Measurements from ENCODE around the gene PAGE4. TPM values are rescaled to one million over a fixed set of nuclear protein-coding genes. Genes with fewer than 3 reads are reported as not detected.

PAGE4 gene, protein sequence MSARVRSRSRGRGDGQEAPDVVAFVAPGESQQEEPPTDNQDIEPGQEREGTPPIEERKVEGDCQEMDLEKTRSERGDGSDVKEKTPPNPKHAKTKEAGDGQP
- total RNA-seq = not detected
- long read RNA-seq = 0 reads

DNA sequence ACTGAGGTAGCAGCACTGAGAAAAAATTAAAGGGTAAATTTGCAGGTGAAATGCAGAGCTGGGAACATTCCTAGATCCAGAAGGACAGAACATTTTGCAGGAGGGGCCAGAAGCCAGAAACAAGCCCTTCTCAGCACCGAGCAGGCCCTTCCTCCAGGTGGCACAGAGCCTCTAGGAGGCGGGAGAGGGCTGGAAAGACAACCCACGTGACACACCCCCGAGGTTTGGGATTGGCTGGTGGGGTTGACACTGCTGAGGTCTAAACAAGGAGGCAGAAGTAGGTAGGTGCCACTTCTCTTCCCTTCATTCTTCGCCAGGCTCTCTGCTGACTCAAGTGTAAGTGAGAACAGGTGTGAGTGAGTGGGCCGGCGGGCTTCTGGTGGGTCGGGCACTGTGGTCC, at the start of gene PAGE4:
TSS of gene PAGE4 (plus strand) at position 288 of the 400 bp plus-strand sequence. CDS start 1,126 bp downstream, outside the sequence.
- DNase-seq (no peak), ATAC-seq (ENCODE audit: poor library complexity) (no peak)
- intact Hi-C loops (cut with DNase I) = no loop called here

DNA sequence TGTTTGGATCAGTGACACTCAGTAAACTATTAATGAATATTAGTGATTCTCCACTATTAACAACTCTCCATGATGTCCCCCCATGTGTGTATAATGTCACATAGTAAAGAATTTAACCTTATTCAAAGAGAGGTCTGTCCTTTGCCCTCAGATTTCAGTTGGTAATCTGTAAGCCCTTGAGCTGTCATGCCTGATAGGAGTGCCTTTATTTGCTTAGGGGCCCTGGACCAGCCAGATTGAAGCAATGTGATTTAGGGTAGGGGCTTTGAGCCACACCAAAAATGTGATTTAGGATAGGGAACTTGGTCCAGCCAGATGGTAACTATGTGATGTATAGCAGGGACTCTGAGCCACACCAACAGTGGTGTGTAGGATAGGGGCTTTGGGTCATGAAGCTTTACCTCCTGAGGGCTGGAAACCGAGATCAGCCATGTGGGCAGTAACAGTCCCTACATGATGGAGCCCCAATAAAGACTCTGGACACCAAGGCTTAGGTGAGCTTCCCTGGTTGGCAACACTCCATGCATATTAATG, 44.3 kb upstream of the PAGE4 start:
- ATAC-seq (ENCODE audit: poor library complexity) = no peak
- DNase-seq = no peak
- intact Hi-C loops (cut with DNase I) = no loop called here

DNA sequence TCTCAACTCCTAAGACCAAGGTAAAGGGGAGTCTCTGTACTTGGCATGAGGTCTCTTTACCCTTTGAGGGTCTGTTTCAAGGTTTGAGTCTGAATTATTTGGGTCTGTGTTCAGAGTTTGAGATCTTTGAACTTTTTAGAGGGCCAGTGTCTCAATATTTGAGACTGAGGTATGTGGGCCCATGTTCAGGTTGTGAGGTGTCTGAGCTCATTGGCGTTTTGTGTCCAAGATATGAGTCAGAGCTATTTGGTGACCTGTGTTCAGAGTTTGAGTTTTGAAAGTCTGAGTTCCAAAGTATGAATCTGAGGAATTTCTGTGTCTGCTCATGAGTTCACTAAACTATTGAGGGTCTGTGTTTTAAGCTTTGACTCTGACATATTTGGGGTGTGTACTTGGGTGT, 36.7 kb upstream of the PAGE4 start:
- ATAC-seq (ENCODE audit: poor library complexity) (no peak), DNase-seq (no peak)
- intact Hi-C loops (cut with DNase I) = no loop called here

DNA sequence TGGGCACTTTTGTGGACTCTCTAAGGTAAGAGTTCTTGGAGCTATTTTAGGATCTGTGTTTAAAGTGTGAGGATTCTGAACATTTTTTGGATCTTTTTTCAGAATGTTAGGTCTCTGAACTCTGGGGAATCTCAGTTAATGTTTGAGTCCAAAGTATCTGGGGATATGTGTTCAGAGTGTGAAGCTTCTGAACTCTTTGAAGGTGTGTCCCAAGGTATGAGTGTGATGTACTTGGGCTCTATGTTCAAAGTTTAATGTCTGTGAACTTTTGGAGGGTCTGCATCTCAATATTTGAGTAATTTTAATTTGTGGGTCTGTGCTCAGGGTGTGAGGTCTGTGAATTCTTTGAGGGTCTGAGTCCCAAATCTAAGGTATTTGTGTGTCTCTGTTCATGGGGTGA, 35.4 kb upstream of the PAGE4 start:
- intact Hi-C loops (cut with DNase I) = no loop called here
- ATAC-seq (ENCODE audit: poor library complexity) (no peak), DNase-seq (no peak)

DNA sequence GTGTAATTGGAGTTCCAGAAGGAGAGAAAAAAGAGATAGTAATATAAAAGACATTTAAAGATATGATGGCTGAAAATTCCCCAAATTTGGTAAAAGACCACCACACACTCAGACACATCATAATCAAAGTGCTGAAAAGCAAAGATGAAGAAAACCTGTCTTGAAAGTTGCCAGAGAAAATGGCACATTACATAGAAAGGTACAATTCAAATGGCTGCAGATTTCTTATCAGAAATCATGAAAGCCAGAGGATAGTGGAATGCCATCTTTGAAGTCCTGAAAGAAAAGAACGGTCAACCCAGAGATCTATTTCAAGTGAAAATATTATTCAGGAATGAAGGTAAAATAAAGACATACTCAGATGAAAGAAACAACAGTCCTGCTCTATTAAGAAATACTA, 29.3 kb upstream of the PAGE4 start:
- no peak for DNase-seq
- no peak for ATAC-seq (ENCODE audit: poor library complexity)
- intact Hi-C loops (cut with DNase I) = no loop called here

DNA sequence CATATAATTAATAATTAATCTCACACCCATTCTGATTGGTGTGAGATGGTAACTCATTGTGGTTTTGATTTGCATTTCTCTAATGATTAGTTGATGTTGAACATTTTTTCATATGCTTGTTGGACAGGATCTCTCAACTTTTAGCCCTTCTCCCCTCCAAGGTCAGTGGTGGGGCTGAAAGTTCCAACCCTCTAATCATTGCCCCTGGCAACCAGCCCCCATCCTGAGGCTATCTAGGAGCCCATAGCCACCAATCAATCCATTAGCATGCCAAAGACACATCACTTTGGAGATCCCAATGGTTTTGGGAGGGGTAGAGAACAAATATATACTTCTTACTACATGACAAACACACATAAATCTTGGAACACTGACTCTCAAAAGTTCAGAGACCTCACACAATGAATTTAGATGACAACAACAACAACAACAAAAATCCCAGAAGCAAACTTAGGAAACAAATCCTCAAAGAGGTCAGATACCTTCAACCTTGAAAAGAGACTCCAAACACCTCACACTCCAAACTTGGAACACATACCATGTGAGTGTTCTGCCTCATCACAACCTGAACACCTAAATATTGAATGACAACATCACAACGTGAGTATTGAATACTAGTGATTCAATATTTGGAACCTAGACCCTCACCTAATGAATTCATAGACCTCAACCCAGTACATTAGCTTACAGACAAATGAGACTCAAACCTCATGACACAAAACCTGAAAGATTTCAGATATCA, 19.0 kb upstream of the PAGE4 start:
- no peak for DNase-seq
- intact Hi-C loops (cut with DNase I) = no loop called here
- no peak for ATAC-seq (ENCODE audit: poor library complexity)

DNA sequence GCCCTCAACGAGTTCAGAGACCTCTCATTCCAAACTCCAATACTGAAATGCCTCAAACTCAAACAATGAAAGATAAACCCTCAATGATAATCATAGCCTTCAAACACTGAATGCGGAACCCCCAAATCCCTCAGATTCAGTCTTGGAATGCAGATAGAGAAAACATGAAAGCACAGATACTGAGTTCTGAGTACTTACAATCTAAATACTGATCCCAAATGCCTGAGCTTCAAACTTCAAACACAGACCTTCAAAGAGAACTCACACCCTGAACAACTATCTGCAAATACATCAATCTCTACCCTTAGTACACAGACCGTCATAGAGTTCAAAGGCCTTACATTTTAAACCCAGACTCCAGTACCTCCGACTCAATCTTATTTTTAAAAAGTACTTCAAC, 16.9 kb upstream of the PAGE4 start:
- intact Hi-C loops (cut with DNase I) = no loop called here
- ATAC-seq (ENCODE audit: poor library complexity) (no peak), DNase-seq (no peak)

DNA sequence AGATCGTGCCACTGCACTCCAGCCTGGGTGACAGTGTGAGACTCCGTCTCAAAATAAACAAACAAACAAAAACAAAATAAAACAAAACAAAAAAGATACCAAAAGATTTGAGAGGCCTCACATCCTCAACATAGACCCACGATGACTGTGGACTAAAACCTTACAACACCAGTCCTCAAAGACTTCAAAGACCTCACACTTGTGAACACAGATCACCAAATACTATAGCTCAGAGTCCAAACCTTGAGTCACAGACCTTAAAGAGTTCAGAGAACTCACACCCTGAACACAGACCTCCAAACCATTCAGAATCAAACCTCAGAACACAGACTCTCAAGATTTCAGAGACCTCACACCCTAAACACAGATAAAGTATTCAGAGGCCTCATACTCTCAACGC, 12.7 kb upstream of the PAGE4 start:
- intact Hi-C loops (cut with DNase I) = no loop called here

DNA sequence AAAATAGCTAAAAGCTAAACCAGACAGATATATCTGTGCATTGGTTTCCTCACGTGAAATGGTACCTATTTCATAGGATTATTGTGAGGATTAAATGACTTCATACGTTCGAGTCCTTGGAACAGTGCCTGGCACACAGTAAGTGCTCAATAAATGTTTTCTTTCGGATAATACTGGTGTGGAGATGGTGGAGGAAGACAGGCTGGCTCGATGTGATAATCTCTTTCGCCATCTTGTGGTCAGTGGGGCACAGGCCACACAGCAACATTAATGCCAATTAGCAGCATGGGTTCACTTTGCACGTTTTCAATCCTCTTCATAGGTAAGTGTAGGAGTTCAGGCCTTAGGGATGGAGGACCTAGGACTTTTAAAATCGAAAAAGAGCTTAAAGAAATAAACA, 9.3 kb downstream of the PAGE4 start:
- intact Hi-C loops (cut with DNase I) = no loop called here
- ATAC-seq (ENCODE audit: poor library complexity) = no peak
- DNase-seq = no peak

More for the DNA sequence above, 12.7 kb upstream of the PAGE4 start:
- no peak for ATAC-seq (ENCODE audit: poor library complexity)
- no peak for DNase-seq

DNA sequence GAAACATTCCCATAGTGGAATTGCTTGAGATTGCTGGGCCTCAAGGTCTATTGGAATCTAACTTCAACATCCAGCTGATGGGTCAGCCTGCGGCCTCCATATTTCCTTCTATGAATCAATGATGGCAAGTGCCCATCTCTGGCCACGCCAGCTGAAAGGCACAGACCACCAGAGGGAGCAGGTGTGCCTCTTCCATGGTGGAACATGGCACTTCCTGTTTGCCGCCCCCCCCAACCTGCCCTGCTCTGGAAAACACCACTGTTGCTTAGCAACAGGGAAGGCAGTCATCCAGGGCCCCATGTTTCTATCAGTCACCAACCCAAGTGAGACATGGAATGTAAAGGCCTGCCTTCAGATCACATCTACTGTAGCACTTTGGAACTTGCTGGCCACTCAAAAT, 11.6 kb downstream of the PAGE4 start:
- intact Hi-C loops (cut with DNase I) = no loop called here
- DNase-seq = peak; percentile 66
- ATAC-seq (ENCODE audit: poor library complexity) = peak; percentile 49

DNA sequence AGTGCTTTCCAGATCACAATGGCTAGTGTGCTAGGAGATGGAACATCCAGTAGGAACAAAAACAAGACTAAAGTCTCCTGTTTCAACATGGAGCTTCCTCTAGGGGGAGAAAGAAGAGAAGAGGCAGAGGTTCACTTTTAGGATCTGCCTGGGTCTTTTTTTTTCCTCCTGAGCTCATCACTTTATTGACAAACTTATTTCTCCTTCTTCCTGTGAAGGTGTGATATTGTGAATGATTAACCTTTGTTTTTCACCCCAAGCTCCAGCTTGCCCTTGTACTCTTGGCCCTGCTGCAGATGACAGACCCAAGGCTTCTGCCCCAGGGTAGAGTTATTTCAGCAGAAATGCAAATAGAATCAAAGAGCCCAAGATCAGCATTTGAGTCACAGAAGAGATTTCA, 13.5 kb downstream of the PAGE4 start:
- intact Hi-C loops (cut with DNase I) = no loop called here
- DNase-seq = no peak
- ATAC-seq (ENCODE audit: poor library complexity) = no peak

DNA sequence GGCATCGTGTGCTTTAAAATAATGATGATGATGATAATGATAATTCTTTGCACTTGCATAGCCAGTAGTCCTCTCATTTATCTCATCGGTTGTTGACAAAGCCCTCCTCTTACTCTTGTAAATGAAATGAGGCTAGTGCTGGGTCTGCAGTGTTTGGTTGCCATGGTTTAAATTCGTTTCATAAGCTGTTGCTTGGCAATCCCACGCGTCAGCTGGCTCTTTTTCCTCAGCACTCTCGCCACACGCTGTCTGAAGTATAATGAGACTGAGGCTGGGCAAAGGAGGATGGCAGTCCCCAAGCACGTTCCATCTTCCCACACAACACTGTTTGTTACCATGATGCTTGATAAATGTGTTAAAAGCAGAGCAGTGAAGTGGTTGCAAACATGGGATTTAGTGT, 15.5 kb downstream of the PAGE4 start:
- ATAC-seq (ENCODE audit: poor library complexity) (no peak), DNase-seq (no peak)
- intact Hi-C loops (cut with DNase I) = no loop called here

DNA sequence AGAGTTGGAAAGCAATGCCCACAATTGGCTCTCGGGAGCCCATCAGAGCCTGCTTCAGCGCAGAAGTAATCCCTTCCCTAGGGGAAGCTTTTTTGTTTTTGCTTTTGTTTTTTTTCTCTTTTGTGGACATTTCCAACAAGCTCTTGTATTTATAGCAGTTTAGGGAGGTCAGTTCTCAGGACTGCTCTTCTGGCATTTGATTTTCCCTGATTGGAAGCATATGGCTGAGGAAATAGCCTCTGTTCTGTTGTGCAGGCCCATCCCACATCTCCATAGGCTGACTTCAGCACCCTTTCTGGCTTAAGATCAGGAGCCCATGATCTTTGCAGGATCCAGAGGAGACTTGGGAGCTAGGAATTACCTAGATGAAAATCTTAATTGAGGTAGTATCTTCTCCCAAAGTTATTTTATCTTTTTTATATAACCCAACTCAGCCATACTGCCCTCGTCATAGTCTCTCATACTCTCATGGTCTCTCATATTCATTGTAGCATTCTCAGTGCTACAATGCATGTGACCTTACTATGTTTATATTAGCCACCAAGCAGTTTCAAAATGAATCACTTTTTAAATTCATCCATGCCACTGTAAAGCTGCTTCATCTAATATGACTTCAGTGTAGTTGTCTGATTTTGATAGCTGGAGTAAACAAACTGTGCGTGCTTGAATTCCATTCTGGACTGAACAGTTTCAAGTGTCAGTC, 16.7 kb downstream of the PAGE4 start:
- DNase-seq (no peak), ATAC-seq (ENCODE audit: poor library complexity) (no peak)
- intact Hi-C loops (cut with DNase I) = no loop called here

DNA sequence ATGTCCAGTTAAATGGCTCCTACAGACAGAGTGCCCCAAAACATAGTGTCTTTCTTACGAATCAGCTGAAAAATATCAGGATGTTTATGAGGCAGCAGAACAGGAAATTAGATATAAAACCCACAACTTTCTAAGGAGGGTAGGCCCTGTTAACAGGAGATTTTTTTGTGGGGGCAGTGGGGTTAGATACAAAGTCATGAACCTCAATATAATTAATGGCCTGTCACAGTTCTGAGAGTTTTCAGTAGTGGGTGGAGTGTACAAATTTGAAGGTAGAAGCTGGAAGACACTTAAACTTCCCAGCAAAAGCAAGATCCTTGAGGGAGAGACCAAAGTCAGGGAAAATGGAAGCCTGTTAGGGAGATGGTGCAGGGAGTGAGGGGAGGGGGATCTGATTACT, 17.4 kb downstream of the PAGE4 start:
- no peak for DNase-seq
- intact Hi-C loops (cut with DNase I) = no loop called here
- no peak for ATAC-seq (ENCODE audit: poor library complexity)

DNA sequence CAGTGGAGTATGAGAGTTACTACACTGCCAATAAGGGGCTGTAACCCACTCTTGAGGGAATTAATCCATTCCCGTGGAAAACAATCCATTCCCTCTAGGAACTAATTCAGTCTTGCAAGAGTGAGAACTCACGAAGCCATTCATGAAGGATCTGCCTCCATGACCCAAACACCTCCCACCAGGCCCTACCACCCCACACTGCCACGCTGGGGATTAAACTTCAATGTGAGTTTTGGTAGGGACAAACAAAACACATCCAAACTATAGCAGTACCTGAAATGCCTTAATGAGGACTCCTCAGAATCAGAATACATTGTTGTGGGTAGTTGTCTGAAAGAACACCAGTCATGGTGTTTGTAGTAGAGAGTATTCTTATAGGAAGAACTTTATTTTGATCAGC, 19.2 kb downstream of the PAGE4 start:
- intact Hi-C loops (cut with DNase I) = no loop called here
- ATAC-seq (ENCODE audit: poor library complexity) = no peak
- no peak for DNase-seq

DNA sequence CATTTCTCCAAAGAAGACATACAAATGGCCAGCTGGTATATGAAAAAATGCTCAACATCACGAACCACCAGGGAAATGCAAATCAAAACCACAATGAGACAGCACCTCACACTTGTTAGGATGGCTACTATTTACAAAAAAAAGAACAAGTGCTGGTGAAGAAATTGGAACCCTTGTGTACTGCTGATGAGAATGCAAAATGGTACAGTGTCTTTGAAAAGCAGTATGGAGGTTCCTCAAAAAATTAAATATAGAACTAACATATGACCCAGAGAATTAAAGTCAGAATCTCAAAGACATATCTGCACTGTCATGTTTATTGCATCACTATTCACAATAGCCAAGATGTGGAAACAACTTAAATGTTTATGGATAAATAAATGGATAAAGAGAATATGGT, 20.9 kb downstream of the PAGE4 start:
- intact Hi-C loops (cut with DNase I) = no loop called here
- ATAC-seq (ENCODE audit: poor library complexity) (no peak), DNase-seq (no peak)

DNA sequence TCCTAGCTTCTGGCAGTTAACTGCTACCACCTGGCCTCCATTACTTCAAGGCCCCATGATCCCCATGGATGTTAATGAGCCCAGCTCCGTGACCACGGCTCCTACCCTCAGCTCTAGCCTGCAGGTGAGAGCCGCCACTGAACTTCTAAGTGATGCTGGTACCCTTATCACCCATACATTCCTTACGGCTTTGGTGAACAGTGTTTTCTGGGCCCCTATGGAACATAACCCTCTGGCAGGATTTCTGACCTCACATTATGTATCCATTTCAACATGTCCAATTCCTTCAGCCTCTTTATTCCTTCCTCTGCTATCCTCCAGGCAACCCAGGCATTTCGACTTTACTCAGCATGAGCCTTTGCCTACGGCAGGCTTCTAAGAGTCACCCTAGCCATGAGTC, 24.6 kb downstream of the PAGE4 start:
- ATAC-seq (ENCODE audit: poor library complexity) (no peak), DNase-seq (no peak)
- intact Hi-C loops (cut with DNase I) = no loop called here

DNA sequence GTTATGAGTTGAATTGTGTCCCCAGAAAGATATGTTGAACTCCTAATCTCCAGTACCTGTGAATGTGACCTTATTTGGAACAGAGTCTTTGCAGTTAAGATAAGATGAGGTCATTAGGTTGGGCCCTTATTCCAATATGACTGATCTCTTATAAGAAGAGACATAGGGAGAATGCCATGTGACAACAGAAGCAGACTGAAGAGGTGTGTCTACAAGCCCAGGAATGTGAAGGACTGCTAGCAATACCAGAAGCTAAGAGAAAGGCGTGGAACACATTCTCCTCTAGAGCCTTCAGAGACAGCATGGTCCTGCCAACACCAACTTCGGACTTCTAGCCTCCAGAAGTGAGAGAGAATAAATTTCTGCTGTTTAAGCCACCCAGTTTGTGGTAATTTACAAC, 27.7 kb downstream of the PAGE4 start:
- intact Hi-C loops (cut with DNase I) = no loop called here
- ATAC-seq (ENCODE audit: poor library complexity) (no peak), DNase-seq (no peak)

DNA sequence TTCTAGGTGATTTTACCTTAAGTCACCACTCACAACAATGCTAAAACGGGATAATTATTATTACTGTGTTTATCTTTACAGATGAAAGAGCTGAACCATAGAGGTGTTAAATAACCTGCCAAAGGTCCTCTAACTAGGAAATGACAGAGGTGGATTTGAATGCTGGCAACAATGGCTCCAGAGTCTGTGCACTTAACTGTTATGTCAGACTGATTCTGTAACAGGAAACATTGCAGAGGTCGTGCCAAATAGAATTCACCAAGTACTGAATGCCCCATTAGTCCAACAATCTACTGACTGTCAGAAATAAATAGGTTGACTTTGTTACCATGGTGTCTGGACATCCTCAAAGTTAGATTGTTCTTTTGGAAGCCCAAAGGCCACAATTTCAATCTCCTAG, 29.2 kb downstream of the PAGE4 start:
- ATAC-seq (ENCODE audit: poor library complexity) (no peak), DNase-seq (no peak)
- intact Hi-C loops (cut with DNase I) = no loop called here

DNA sequence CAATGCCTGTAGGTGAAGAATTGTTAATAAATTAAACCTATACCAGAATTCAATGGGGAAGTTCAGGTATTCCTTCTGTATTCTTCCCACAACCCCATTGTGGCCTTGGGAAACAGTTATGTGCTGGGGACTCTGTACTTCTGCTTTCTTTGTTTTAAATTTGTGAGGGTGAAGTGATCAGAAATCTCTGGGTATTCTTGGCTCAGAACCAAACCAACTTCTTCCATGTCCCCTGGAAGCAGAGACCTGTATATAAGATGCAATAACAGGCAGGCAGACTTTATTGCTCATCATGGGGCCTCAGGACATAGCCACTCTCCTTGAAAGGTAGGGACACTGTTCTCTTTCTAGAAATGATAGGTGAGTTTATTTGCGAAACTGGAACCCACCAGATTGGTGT, 30.4 kb downstream of the PAGE4 start:
- ATAC-seq (ENCODE audit: poor library complexity) = no peak

More for the DNA sequence above, 30.4 kb downstream of the PAGE4 start:
- intact Hi-C loops (cut with DNase I) = no loop called here
- no peak for DNase-seq
